Keratinocyte (primary cell): ENCODE data around the gene PRRX1.

ENCODE experiments used
- EZH2 ChIP-seq: IDR thresholded peaks from one replicate; pipeline ENCODE4 v1.6.1; 2012; ENCODE audit warnings: inconsistent platforms, mild to moderate bottlenecking, low read length, moderate library complexity
- TF ChIP-seq, protein P1 (sequence below), 3 experiments: IDR thresholded peaks in 1 of 3; conservative IDR thresholded peaks in 1 of 3; optimal IDR thresholded peaks in 1 of 3; 2 replicates in 2 of 3; 3 replicates in 1 of 3; pipeline versions ENCODE3 to v1.5.1; 2011; ENCODE audit warnings: low read length in 3 of 3, mild to moderate bottlenecking in 3 of 3, moderate library complexity in 2 of 3, control low read depth in 1 of 3, inconsistent platforms in 1 of 3; ENCODE audit not compliant: insufficient read depth in 2 of 3; ENCODE audit errors: extremely low read depth in 1 of 3

DNA sequence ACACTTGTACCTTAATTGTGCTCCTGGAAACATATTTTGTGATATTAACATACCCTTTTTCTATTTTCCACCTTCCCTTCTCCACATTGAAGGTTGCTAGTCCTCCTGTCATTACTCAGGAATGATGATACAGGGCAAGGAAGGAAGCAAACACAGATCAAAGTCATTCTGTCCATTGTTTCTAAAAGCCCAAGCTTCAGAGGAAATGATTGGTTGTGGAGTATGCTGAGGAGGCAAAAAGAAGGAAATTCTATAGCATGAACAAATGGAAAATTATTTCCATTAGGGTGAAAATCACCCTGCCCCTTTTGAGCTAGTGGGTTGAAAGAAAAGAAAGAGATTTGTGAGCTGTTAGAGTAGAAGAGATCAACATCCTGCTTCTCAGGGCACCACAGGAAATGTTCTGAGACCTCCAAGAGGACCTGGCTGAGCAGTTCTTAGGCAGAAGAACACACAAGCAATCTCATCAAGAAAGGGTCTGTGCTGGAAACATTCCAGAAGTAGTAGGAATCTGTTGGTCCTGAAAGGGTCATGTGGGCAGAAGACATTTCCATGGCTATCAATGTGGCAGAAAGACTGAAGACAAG, 29.0 kb upstream of the PRRX1 start:
- TF ChIP-seq, protein P1, sequence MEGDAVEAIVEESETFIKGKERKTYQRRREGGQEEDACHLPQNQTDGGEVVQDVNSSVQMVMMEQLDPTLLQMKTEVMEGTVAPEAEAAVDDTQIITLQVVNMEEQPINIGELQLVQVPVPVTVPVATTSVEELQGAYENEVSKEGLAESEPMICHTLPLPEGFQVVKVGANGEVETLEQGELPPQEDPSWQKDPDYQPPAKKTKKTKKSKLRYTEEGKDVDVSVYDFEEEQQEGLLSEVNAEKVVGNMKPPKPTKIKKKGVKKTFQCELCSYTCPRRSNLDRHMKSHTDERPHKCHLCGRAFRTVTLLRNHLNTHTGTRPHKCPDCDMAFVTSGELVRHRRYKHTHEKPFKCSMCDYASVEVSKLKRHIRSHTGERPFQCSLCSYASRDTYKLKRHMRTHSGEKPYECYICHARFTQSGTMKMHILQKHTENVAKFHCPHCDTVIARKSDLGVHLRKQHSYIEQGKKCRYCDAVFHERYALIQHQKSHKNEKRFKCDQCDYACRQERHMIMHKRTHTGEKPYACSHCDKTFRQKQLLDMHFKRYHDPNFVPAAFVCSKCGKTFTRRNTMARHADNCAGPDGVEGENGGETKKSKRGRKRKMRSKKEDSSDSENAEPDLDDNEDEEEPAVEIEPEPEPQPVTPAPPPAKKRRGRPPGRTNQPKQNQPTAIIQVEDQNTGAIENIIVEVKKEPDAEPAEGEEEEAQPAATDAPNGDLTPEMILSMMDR (optimal IDR thresholded peaks at IDR 0.05 in 1 of 3, IDR thresholded peaks at IDR 0.05 in 1 of 3, conservative IDR thresholded peaks at IDR 0.05 in 1 of 3; ENCODE audit: extremely low read depth in 1 of 3, insufficient read depth in 2 of 3, low read length in 3 of 3): no peak
- no peak for TF ChIP-seq EZH2
